Kidney (tissue), 14 donors: ENCODE measurements around the gene KRT9. TPM values are rescaled to one million over a fixed set of nuclear protein-coding genes. Genes with fewer than 3 reads are reported as not detected.
A peak's percentile ranks its signal among the peaks of the same experiment; 100 is the strongest.
"Not testable (repeated sequence)": the region's sequence is repeated elsewhere in the genome, so short reads cannot be mapped to it uniquely, and the experiment has no call there.

ENCODE experiments used
- DNase-seq, 5 donors: peaks; one replicate each; pipeline ENCODE4 v3.0.0-alpha.2; 2013 to 2020
- FAIRE-seq: peaks from 2 replicates; lab custom pipeline; 2012; peaks lifted over from hg19 to GRCh38; lab: Jason Lieb, UNC
- H3K27ac ChIP-seq, 2 donors: one replicate each; pipeline ENCODE4 v1.7.0; 2013; ENCODE audit warnings: low read depth in 2 of 2, low read length in 2 of 2, inconsistent platforms in 1 of 2
- H3K27me3 ChIP-seq: one replicate; pipeline ENCODE4 v1.7.1; 2013; ENCODE audit warnings: low read length, inconsistent platforms; ENCODE audit not compliant: control insufficient read depth, insufficient read depth
- H3K36me3 ChIP-seq, 3 donors: one replicate each; pipeline versions ENCODE4 v1.7.0 to v1.7.1; 2013; ENCODE audit warnings: low read length in 3 of 3, control low read depth in 1 of 3, inconsistent platforms in 1 of 3; ENCODE audit not compliant: insufficient read depth in 3 of 3, control insufficient read depth in 2 of 3
- H3K4me1 ChIP-seq, 3 donors: one replicate each; pipeline versions ENCODE4 v1.7.0 to v1.7.1; 2013; ENCODE audit warnings: low read length in 3 of 3, inconsistent platforms in 1 of 3, low read depth in 1 of 3; ENCODE audit not compliant: control insufficient read depth in 2 of 3, insufficient read depth in 2 of 3
- H3K4me3 ChIP-seq, 3 donors: one replicate each; pipeline versions ENCODE4 v1.7.0 to v1.8.1; 2013; ENCODE audit warnings: low read length in 3 of 3, control low read depth in 1 of 3, inconsistent platforms in 1 of 3
- H3K9ac ChIP-seq, 3 donors: one replicate each; pipeline versions ENCODE4 v1.7.0 to v1.7.1; 2013; ENCODE audit warnings: low read length in 3 of 3, control low read depth in 1 of 3, inconsistent platforms in 1 of 3
- H3K9me3 ChIP-seq, 3 donors: one replicate each; pipeline versions ENCODE4 v1.7.0 to v1.7.1; 2013; ENCODE audit warnings: low read length in 3 of 3, control low read depth in 1 of 3, inconsistent platforms in 1 of 3; ENCODE audit not compliant: control insufficient read depth in 2 of 3, insufficient read depth in 1 of 3
- CTCF ChIP-seq: IDR thresholded peaks from 3 replicates; pipeline ENCODE4 v1.5.1; 2012; ENCODE audit warnings: mild to moderate bottlenecking, moderate library complexity, borderline replicate concordance; ENCODE audit not compliant: insufficient read depth; ENCODE audit errors: extremely low read depth
- intact Hi-C: fragments of 100-400 bp; cut with DNase I; formaldehyde crosslinking; loops from one replicate; pipeline ENCODE4 v1.11.1; 2022
- polyA plus RNA-seq: library from polyadenylated mRNA; stranded (reverse); fragments of 350-450 nt; fragmentation: Illumina TruSeq; extraction: RNeasy Lipid Tissue Mini Kit (QIAGEN cat#74804); gene quantifications from one replicate; pipeline ENCODE4 v1.2.3, GENCODE V29; 2014; ENCODE audit warnings: low read depth, low replicate concordance; ENCODE audit not compliant: insufficient read depth
- total RNA-seq: library from RNA; stranded (reverse); fragmentation: NEBNext Ultra II Directional; extraction: Animal tissue kit (Norgen Biotek cat#: 25700); gene quantifications from one replicate; pipeline ENCODE4 v1.2.1, GENCODE V29; 2021
- donor health status: control.
- donor health status: control.
- donor health status: control.
- donor health status: control.
- donor health status: control.
- donor health status: DM: yes; HTN: yes; CAD: no.
- donor health status: Normal renal cell carcinoma (clear cell type).

KRT9 gene
- total and polyA plus RNA-seq, 2 donors from 2014 or later = not detected

GRCh38 chr17:41613277-41614082, 41.6 kb upstream of the KRT9 start:
- Histone ChIP-seq H3K36me3 (no peaks in the 10 kb centered on the region), H3K4me1 (no peaks in the 10 kb centered on the region), H3K4me3 (no peak overlapping the region), H3K27me3 (no peaks in the 10 kb centered on the region), H3K9me3 (no peaks in the 10 kb centered on the region), H3K27ac (no peak overlapping the region), H3K9ac (no peak overlapping the region)
- DNase-seq (peak in 1 of 5 donors; percentile 32), FAIRE-seq (no peak)
- intact Hi-C loops = no loop called here
- no peak for TF ChIP-seq CTCF

- H3K27me3 ChIP-seq, H3K36me3 ChIP-seq, H3K9ac ChIP-seq, intact Hi-C loops, H3K4me3 ChIP-seq, H3K4me1 ChIP-seq, H3K27ac ChIP-seq, FAIRE-seq, H3K9me3 ChIP-seq: not testable (repeated sequence)
- DNase-seq = peak in 1 of 5 donors; percentile 59
Measured at GRCh38 chr17:41612376-41613160, 40.7 kb upstream of the KRT9 start, which contains the start of gene KRT16. Gene KRT16, minus strand, starts transcription at chr17:41612767. Its CDS starts 79 bp downstream, at chr17:41612688.

- FAIRE-seq (no peak), DNase-seq (no peak)
Measured at GRCh38 chr17:41610965-41611640, 39.2 kb upstream of the KRT9 start.

GRCh38 chr17:41610061-41610517, 38.2 kb upstream of the KRT9 start:
- H3K9ac ChIP-seq, H3K9me3 ChIP-seq, H3K4me3 ChIP-seq, H3K27ac ChIP-seq, H3K27me3 ChIP-seq, H3K4me1 ChIP-seq, intact Hi-C loops, FAIRE-seq, H3K36me3 ChIP-seq: not testable (repeated sequence)
- DNase-seq = peak in 3 of 5 donors; percentile 44 to 46 (median 44)

More at GRCh38 chr17:41610965-41611640, 39.2 kb upstream of the KRT9 start:
- no peaks in the 10 kb centered on the region for H3K27me3 ChIP-seq
- no peak overlapping the region for H3K4me3 ChIP-seq
- intact Hi-C loops = no loop called here
- H3K36me3 ChIP-seq = no peaks in the 10 kb centered on the region
- peaks cover 0 to 4% (median 2%) of the 10 kb centered on the region in 3 donors for H3K9me3 ChIP-seq
- no peak overlapping the region for H3K9ac ChIP-seq
- TF ChIP-seq CTCF = no peak
- no peaks in the 10 kb centered on the region for H3K4me1 ChIP-seq
- H3K27ac ChIP-seq = no peak overlapping the region

- FAIRE-seq, H3K27ac ChIP-seq, intact Hi-C loops, H3K27me3 ChIP-seq, H3K4me1 ChIP-seq, H3K4me3 ChIP-seq, H3K9ac ChIP-seq, H3K9me3 ChIP-seq, DNase-seq, H3K36me3 ChIP-seq: not testable (repeated sequence)
Measured at GRCh38 chr17:41606930-41607329, 35.1 kb upstream of the KRT9 start.
